T1000 (cell line): Measurements from ENCODE around the gene STXBP1.
"Not testable (repeated sequence)": the region's sequence is repeated elsewhere in the genome, so short reads cannot be mapped to it uniquely, and the experiment has no call there.

Source experiments
- DNase-seq: peaks from one replicate; lab custom pipeline; 2025; ENCODE audit warnings: mixed read lengths; lab: John Stamatoyannopoulos, UW

Gene STXBP1

GRCh38 chr9:127614961-127615360, 2.9 kb downstream of the STXBP1 start:
- DNase-seq = no peak

GRCh38 chr9:127621339-127621970, 9.4 kb downstream of the STXBP1 start:
- not testable (repeated sequence) for DNase-seq

GRCh38 chr9:127626752-127627493, 14.8 kb downstream of the STXBP1 start:
- DNase-seq = no peak

- no peak for DNase-seq
These were observed 15.4 kb downstream of the STXBP1 start for GRCh38 chr9:127627494-127627855.

- DNase-seq = no peak
These were observed 16.8 kb downstream of the STXBP1 start for GRCh38 chr9:127628758-127629467.

GRCh38 chr9:127629468-127630081, 17.5 kb downstream of the STXBP1 start:
- DNase-seq = no peak

- no peak for DNase-seq
These were observed 21.3 kb downstream of the STXBP1 start for GRCh38 chr9:127633216-127633862.

GRCh38 chr9:127634021-127634420, 21.9 kb downstream of the STXBP1 start:
- DNase-seq = no peak

GRCh38 chr9:127634698-127635097, 22.6 kb downstream of the STXBP1 start:
- no peak for DNase-seq

GRCh38 chr9:127635201-127635735, 23.2 kb downstream of the STXBP1 start:
- DNase-seq = no peak

GRCh38 chr9:127637322-127637847, 25.3 kb downstream of the STXBP1 start:
- no peak for DNase-seq

GRCh38 chr9:127640908-127641545, 28.9 kb downstream of the STXBP1 start:
- DNase-seq = no peak

- DNase-seq = no peak
These were observed 30.1 kb downstream of the STXBP1 start for GRCh38 chr9:127642082-127642740.

- DNase-seq = no peak
These were observed 32.2 kb downstream of the STXBP1 start for GRCh38 chr9:127644146-127644827.

- no peak for DNase-seq
These were observed 32.9 kb downstream of the STXBP1 start for GRCh38 chr9:127644943-127645342.

GRCh38 chr9:127647451-127647850, 35.4 kb downstream of the STXBP1 start:
- no peak for DNase-seq

- no peak for DNase-seq
These were observed 38.4 kb downstream of the STXBP1 start for GRCh38 chr9:127650518-127650917.

- no peak for DNase-seq
These were observed 39.9 kb downstream of the STXBP1 start for GRCh38 chr9:127651697-127652610.

GRCh38 chr9:127652733-127653132, 40.7 kb downstream of the STXBP1 start:
- DNase-seq = no peak
